SK-N-SH (cell line): ENCODE data around the gene MATK. TPM values are rescaled to one million over a fixed set of nuclear protein-coding genes. Genes with fewer than 3 reads are reported as not detected.

ENCODE experiments used
- CTCF ChIA-PET: fragments of 300-600, 350-600 bp; formaldehyde crosslinking; extraction: SDS; loops from one replicate; lab custom pipeline; 2021; lab: Yijun Ruan, JAX
- POLR2A ChIA-PET: fragments of 350-600 bp; sonication (Branson Sonifier 250); formaldehyde crosslinking; extraction: SDS; loops from one replicate; lab custom pipeline; 2020; ENCODE audit warnings: antibody characterized with exemption, inconsistent platforms; lab: Yijun Ruan, JAX
- DNase-seq: peaks from one replicate; pipeline ENCODE4 v3.0.0; 2012
- H2AFZ ChIP-seq: fragments of 200-600 bp; sonication (generic); 2 replicates; pipeline ENCODE4 v1.8.1; 2016; ENCODE audit warnings: antibody characterized with exemption, mild to moderate bottlenecking, low read depth
- H3F3A ChIP-seq: fragments of 200-600 bp; sonication (generic); replicated peaks from 2 replicates; pipeline ENCODE3; 2016; ENCODE audit warnings: antibody characterized with exemption, mild to moderate bottlenecking; ENCODE audit not compliant: insufficient read depth
- H3K27ac ChIP-seq, 2 experiments: fragments of 200-500 bp in 1 of 2; fragments of 200-600 bp in 1 of 2; sonication (Bioruptor generic) in 1 of 2; sonication (generic), shearing (Covaris generic) in 1 of 2; 2 replicates each; pipeline versions ENCODE4 v1.5.1 to v1.6.1; 2014 to 2016; ENCODE audit warnings: low read depth in 2 of 2, inconsistent platforms in 1 of 2, low read length in 1 of 2, mild to moderate bottlenecking in 1 of 2, mixed read lengths in 1 of 2
- H3K27me3 ChIP-seq: fragments of 200-600 bp; sonication (generic), shearing (Covaris generic); 2 replicates; pipeline ENCODE4 v1.6.1; 2016; ENCODE audit warnings: mixed run types; ENCODE audit not compliant: insufficient read depth
- H3K36me3 ChIP-seq, 2 experiments: fragments of 200-500 bp in 1 of 2; fragments of 200-600 bp in 1 of 2; sonication (Bioruptor generic) in 1 of 2; sonication (generic) in 1 of 2; replicated peaks in 1 of 2; 2 replicates each; pipeline versions ENCODE3 to v1.5.1; 2014 to 2016; ENCODE audit warnings: low read length in 1 of 2, mild to moderate bottlenecking in 1 of 2; ENCODE audit not compliant: insufficient read depth in 2 of 2, control insufficient read depth in 1 of 2
- H3K4me1 ChIP-seq, 2 experiments: fragments of 200-500 bp in 1 of 2; fragments of 200-600 bp in 1 of 2; sonication (Bioruptor generic) in 1 of 2; sonication (generic), shearing (Covaris generic) in 1 of 2; 2 replicates each; pipeline versions ENCODE4 v1.5.1 to v1.6.1; 2014 to 2016; ENCODE audit warnings: low read depth in 1 of 2, low read length in 1 of 2, mixed run types in 1 of 2; ENCODE audit not compliant: insufficient read depth in 2 of 2, control insufficient read depth in 1 of 2
- H3K4me2 ChIP-seq: fragments of 200-600 bp; sonication (generic), shearing (Covaris generic); 2 replicates; pipeline ENCODE4 v1.6.1; 2017; ENCODE audit warnings: mixed run types
- H3K4me3 ChIP-seq, 2 experiments: fragments of 200-500 bp in 1 of 2; fragments of 200-600 bp in 1 of 2; sonication (Bioruptor generic) in 1 of 2; sonication (generic), shearing (Covaris generic) in 1 of 2; 2 replicates each; pipeline versions ENCODE4 v1.5.1 to v1.8.1; 2014 to 2016; ENCODE audit warnings: low read depth in 2 of 2, inconsistent platforms in 1 of 2, low read length in 1 of 2, mild to moderate bottlenecking in 1 of 2, mixed read lengths in 1 of 2, moderate library complexity in 1 of 2
- H3K79me2 ChIP-seq: fragments of 200-600 bp; sonication (generic); 2 replicates; pipeline ENCODE4 v1.8.1; 2017; ENCODE audit warnings: mild to moderate bottlenecking; ENCODE audit not compliant: insufficient read depth
- H3K9ac ChIP-seq: fragments of 200-600 bp; sonication (generic); 2 replicates; pipeline ENCODE4 v1.6.1; 2017; ENCODE audit warnings: mixed run types
- H3K9me2 ChIP-seq: fragments of 200-600 bp; sonication (generic); 2 replicates; pipeline ENCODE4 v1.6.1; 2017; ENCODE audit warnings: mixed run types
- H3K9me3 ChIP-seq: fragments of 200-600 bp; sonication (generic); 2 replicates; pipeline ENCODE4 v1.6.1; 2017; ENCODE audit warnings: mixed run types, mild to moderate bottlenecking, moderate library complexity
- H4K20me1 ChIP-seq: fragments of 200-600 bp; sonication (generic); 2 replicates; pipeline ENCODE4 v1.6.1; 2017; ENCODE audit warnings: mild to moderate bottlenecking, mixed run types; ENCODE audit not compliant: insufficient read depth
- CHD2 ChIP-seq: fragments of 150-350 bp; IDR thresholded peaks from 2 replicates; pipeline ENCODE4 v1.6.1; 2018; ENCODE audit warnings: low read length; ENCODE audit not compliant: partially characterized antibody
- CTCF ChIP-seq: fragments of 200-600 bp; sonication (generic); IDR thresholded peaks from 2 replicates; pipeline ENCODE4 v1.6.1; 2017; ENCODE audit warnings: antibody characterized with exemption, mild to moderate bottlenecking, moderate library complexity
- ELF1 ChIP-seq: IDR thresholded peaks from 2 replicates; pipeline ENCODE4 v1.4.0; 2012
- FOXM1 ChIP-seq: IDR thresholded peaks from 2 replicates; pipeline ENCODE4 v1.4.0; 2012; ENCODE audit warnings: low read depth, mild to moderate bottlenecking
- GABPA ChIP-seq: IDR thresholded peaks from 2 replicates; pipeline ENCODE4 v1.4.0; 2012; ENCODE audit warnings: low read depth, mild to moderate bottlenecking
- GATA2 ChIP-seq: sonication (generic); formaldehyde crosslinking; IDR thresholded peaks from 2 replicates; pipeline ENCODE4 v1.5.0; 2020; ENCODE audit warnings: mild to moderate bottlenecking, missing genetic modification reagents
- MEF2A ChIP-seq: IDR thresholded peaks from 2 replicates; pipeline ENCODE4 v1.4.0; 2012; ENCODE audit warnings: low read depth, borderline replicate concordance
- MXI1 ChIP-seq: IDR thresholded peaks from 2 replicates; pipeline ENCODE4 v1.6.1; 2012; ENCODE audit warnings: mild to moderate bottlenecking, low read depth, low read length, improper control_type of control experiment
- NRF1 ChIP-seq: IDR thresholded peaks from 2 replicates; pipeline ENCODE4 v1.6.1; 2012; ENCODE audit warnings: low read depth, mild to moderate bottlenecking, low read length
- PBX3 ChIP-seq: IDR thresholded peaks from 2 replicates; pipeline ENCODE4; 2012
- RAD21 ChIP-seq: IDR thresholded peaks from 2 replicates; pipeline ENCODE4 v1.6.1; 2012; ENCODE audit warnings: mild to moderate bottlenecking, low read length
- RCOR1 ChIP-seq: fragments of 150-350 bp; IDR thresholded peaks from 2 replicates; pipeline ENCODE4 v1.6.1; 2017; ENCODE audit warnings: antibody characterized with exemption, low read length
- REST ChIP-seq: IDR thresholded peaks from 2 replicates; pipeline ENCODE4 v1.6.1; 2012; ENCODE audit warnings: mild to moderate bottlenecking, low read depth, low read length, moderate library complexity
- SIN3A ChIP-seq: IDR thresholded peaks from 2 replicates; pipeline ENCODE4 v1.6.1; 2012; ENCODE audit warnings: low read depth, mild to moderate bottlenecking, low read length, moderate library complexity, borderline replicate concordance
- USF1 ChIP-seq: IDR thresholded peaks from 2 replicates; pipeline ENCODE4 v1.4.0; 2012; ENCODE audit warnings: low read depth, borderline replicate concordance
- USF2 ChIP-seq: fragments of 150-350 bp; IDR thresholded peaks from 2 replicates; pipeline ENCODE4 v1.6.1; 2017; ENCODE audit warnings: antibody characterized with exemption, low read length, low read depth, borderline replicate concordance
- YY1 ChIP-seq: IDR thresholded peaks from 2 replicates; pipeline ENCODE4 v1.4.0; 2012; ENCODE audit warnings: low read depth, mild to moderate bottlenecking
- WGBS: methylation state at CpG from one replicate; pipeline ENCODE4 v1.1.6; 2017; ENCODE audit warnings: low lambda C conversion rate; 5-methylcytosine and 5-hydroxymethylcytosine counted together
- polyA plus RNA-seq, 3 experiments: library from polyadenylated mRNA; depleted of rRNA; stranded (reverse); fragments of >200 nt; gene quantifications; 2 replicates each; pipeline ENCODE4 v1.2.3, GENCODE V29; 2012
- TF ChIP-seq, protein P1 (sequence below): IDR thresholded peaks from 2 replicates; pipeline ENCODE4 v1.4.0; 2012; ENCODE audit warnings: low read depth, borderline replicate concordance

MATK gene
- polyA plus RNA-seq, 1 of the 3 experiments (the other 2 are of a cell fraction), result not detected

DNA sequence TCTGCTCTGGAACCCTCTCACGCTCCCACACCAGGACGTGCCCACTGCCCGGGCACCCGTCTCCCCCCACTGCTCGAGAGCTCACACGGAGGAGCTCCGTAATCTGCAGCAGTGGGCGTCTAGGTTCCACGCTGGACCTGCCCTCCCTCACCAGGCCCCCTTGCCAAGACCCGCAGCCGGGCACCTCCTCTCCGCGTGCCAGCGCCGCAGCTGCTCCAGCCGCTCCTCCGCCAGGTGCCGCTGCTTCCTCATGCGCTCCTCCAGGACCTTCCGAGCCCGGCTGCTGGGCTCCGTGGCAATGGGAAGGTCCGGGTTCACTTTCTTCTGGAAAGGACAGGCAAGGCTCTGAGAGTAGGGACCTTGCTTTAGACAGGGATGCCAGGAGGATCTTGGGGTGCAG, 35.0 kb upstream of the MATK start:
- Histone ChIP-seq H3K9me2 (no peaks in the 10 kb centered on the region), H3K4me3 (no peak overlapping the region), H3K36me3 (no peaks in the 10 kb centered on the region), H3K4me1 (no peaks in the 10 kb centered on the region; a peak in 1 of 4 replicates), H3K27me3 (no peaks in the 10 kb centered on the region), H3K9me3 (no peaks in the 10 kb centered on the region), H3K79me2 (no peaks in the 10 kb centered on the region), H2AFZ (no peak overlapping the region), H3F3A (no peaks in the 10 kb centered on the region), H4K20me1 (no peaks in the 10 kb centered on the region), H3K9ac (no peak overlapping the region), H3K4me2 (no peak overlapping the region), H3K27ac (no peak overlapping the region)
- DNase-seq, result no peak
- ChIA-PET POLR2A (no interaction called here), CTCF (interaction anchor here (0.8 to 2.7 kb wide), 11 partner anchors 8 to 124 kb away, joined by 3 to 22 read pairs (median 4); no protein-coding TSS in a partner anchor)
- no peak for TF ChIP-seq USF1
- no peak for TF ChIP-seq YY1
- TF ChIP-seq NRF1, result no peak
- TF ChIP-seq RAD21, result no peak
- TF ChIP-seq REST, result no peak
- TF ChIP-seq FOXM1, result no peak
- TF ChIP-seq RCOR1, result no peak
- no peak for TF ChIP-seq SIN3A
- no peak for TF ChIP-seq PBX3
- 75% methylated on average over 11 of the region's 23 CpGs for WGBS

DNA sequence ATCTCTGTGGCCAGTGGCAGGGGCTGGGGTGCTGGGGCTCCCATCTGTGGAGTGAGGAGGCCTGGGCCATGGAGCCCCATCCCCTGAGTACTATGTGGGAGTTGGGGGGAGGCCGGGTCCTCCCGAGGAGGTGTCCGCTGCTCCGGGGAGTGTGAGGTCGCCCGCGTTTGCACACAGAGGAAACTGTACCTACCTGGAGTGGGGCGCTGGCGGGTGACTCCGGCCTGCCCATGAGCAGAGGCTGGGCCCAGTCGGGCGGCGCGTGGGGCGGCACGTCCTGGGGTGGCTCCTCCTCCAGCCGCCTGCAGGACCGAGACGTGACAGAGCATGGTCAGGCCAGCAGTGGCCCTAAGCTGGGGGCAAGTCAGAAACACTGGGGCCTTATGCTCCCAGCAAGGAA, 33.8 kb upstream of the MATK start:
- ChIA-PET CTCF (interaction anchor here (1.1 kb wide), 1 partner anchor 39 kb away, joined by 3 read pairs; no protein-coding TSS in a partner anchor), POLR2A (no interaction called here)
- no peak overlapping the region for H3K4me3 ChIP-seq
- H4K20me1 ChIP-seq, result no peaks in the 10 kb centered on the region
- no peak overlapping the region for H3K27ac ChIP-seq
- H3K79me2 ChIP-seq, result no peaks in the 10 kb centered on the region
- H3K9ac ChIP-seq, result no peak overlapping the region
- WGBS, result 80% methylated on average over 8 of the region's 19 CpGs
- H3K27me3 ChIP-seq, result no peaks in the 10 kb centered on the region
- no peak overlapping the region for H2AFZ ChIP-seq
- DNase-seq, result no peak
- no peaks in the 10 kb centered on the region for H3K9me2 ChIP-seq
- H3K36me3 ChIP-seq, result no peaks in the 10 kb centered on the region
- H3F3A ChIP-seq, result no peaks in the 10 kb centered on the region
- no peak for TF ChIP-seq GABPA
- TF ChIP-seq CHD2, result no peak
- TF ChIP-seq YY1, result no peak
- no peak for TF ChIP-seq GATA2
- TF ChIP-seq ELF1, result no peak
- TF ChIP-seq MXI1, result no peak
- TF ChIP-seq MEF2A, result no peak
- no peak for TF ChIP-seq CTCF
- TF ChIP-seq, protein P1, sequence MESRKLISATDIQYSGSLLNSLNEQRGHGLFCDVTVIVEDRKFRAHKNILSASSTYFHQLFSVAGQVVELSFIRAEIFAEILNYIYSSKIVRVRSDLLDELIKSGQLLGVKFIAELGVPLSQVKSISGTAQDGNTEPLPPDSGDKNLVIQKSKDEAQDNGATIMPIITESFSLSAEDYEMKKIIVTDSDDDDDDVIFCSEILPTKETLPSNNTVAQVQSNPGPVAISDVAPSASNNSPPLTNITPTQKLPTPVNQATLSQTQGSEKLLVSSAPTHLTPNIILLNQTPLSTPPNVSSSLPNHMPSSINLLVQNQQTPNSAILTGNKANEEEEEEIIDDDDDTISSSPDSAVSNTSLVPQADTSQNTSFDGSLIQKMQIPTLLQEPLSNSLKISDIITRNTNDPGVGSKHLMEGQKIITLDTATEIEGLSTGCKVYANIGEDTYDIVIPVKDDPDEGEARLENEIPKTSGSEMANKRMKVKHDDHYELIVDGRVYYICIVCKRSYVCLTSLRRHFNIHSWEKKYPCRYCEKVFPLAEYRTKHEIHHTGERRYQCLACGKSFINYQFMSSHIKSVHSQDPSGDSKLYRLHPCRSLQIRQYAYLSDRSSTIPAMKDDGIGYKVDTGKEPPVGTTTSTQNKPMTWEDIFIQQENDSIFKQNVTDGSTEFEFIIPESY, result no peak
- no peak for TF ChIP-seq USF2
- TF ChIP-seq, all 33 proteins: peak for 0
- no peak overlapping the region for H3K4me2 ChIP-seq
- no peaks in the 10 kb centered on the region for H3K9me3 ChIP-seq
- no peaks in the 10 kb centered on the region for H3K4me1 ChIP-seq
